HL-60/S4 treated with retinoic acid at 250 ng/mL for 4 days and 3 days (cell line): ENCODE measurements around the gene LTBP1.

ENCODE experiments used
- in situ Hi-C: fragments of 300-500 bp; cut with MboI; formaldehyde crosslinking; loops from 2 replicates; pipeline ENCODE4 v1.7.0; 2022; ENCODE audit warnings: low sequenced_read_pairs

The LTBP1 gene

DNA sequence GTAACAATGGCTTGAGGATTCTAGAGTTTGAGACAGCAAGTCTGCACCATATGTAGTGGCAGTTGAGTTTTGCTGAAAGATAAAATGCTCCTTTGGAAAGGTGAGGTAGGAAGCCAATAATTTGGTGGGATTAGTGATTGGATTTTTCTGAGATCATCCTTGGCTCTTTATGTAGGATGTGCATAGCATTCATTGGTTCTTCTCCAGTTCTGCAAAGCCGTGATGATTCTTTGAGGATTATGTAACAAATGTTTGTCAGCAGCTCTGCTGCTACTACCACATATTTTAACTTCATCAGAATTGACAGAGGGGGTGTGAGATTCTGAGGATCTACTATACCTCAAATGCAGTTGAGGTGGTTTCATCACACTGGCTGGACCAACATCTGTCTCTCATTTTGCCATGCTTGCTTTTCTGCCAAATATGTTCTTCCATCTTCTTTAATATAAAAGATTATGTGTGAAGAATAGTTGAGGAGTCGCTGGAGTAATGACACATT lies 340.8 kb downstream of the LTBP1 start:
- in situ Hi-C loops = no loop called here

DNA sequence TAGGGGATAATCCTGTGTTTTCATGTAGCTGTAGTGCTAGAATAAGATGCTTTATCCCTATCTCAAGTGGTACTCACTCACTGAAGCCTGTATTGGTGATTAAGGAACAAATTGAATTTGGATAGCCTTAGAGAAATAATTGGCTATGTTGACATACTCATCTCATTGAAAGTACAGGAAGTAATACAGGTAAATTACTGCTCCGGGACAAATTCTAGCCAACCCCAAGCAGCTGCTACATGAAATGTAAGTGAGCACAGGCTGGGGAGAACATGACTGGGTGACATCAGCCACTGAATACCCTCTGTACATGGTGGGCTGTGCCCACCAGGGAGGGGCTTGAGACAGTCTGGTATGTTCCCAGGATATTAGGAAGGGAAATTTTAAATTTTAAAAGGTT lies 341.3 kb downstream of the LTBP1 start:
- in situ Hi-C loops = no loop called here

DNA sequence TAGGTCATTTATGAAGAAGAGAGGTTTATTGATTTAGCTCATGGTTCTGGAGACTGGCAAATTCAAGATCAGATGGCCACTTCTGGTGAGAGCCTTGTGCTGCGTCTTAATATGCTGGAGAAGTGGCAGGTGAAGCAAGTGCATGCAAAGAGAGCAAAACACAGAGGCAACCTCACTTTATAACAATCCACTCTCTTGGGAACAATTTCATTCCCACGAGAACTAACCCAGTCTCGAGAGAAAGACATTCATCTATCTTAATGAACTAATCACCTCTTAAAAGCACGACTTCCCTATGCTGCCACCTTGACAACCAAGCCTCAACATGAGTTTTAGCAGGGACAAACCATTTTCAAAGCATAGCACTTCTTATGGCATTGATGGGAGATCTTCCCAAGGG lies 343.2 kb downstream of the LTBP1 start:
- in situ Hi-C loops = no loop called here

DNA sequence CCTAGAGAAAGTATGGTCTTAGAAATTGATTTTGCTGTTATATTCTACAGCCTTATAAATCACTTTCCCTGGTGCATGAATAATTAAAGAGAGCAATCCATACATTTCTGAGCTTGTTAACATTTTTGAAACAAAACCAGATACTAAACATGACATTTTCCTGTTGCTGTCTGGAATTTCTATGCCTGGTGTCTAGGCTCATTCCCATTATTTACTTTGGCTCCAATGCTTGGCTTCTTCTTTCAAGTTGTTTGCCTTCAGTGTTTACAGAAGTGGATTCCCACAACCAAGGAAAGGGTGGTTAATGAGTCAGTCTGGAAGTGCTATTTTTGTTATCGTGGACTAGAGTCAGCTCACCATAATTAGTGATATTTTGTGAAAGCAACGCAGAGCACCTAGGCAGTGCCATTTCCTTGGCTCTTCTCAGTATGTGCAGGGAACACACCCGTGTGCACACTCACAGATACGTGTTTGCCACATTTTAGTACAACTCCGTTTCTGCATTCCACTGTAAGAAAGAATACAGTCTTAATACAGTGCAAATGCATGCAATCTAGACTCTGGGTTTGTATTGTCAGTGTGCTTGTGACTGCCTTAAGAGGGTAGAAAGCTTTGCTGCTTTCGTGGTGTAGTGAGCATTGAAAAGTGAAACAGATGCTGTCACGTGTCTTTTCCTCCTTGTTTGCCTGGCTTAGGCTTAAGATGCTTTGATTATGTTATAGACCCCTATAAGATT lies 344.7 kb downstream of the LTBP1 start:
- in situ Hi-C loops = no loop called here

DNA sequence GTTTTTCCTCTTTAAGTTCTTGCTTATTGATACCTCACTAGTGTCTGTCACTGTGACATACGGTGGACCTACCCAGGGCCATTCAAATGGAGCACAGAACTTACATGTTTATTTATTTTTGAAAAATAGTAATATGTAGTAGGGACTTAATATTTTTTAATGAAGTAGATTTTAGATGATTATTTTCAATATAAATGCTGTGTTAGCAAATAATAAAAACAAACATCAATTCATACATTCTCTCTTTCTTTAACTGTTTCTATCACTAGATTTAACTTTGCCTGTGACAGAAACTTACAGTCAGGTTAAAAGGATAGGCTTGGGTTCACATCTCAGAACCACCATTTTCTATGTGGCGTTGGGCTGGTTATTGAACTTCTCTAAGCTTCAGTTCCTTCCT lies 345.3 kb downstream of the LTBP1 start:
- in situ Hi-C loops = no loop called here

DNA sequence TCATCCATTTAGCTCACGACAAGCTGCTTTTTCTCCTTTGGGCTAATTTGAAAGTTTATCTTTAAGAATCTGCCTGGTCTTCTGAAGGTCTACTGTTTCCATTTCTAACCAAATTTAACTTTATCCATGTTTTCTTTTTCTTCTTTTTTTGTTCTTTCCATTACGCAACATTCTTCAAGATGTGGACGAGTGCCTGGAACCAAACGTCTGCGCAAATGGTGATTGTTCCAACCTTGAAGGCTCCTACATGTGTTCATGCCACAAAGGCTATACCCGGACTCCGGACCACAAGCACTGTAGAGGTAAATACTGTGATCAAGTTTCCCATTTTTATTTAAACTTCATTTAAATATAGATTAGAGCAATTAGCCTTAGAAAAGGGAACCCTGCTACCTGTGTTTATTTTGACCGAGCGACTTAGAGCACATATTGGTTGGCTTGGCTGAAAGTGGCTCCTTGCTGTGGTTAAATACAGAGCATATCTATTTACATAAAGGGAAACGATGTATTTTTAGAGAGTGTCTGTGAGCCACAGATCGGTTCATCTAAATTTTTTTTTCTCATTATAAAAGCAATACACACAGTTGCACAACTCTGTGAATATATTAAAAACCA lies 346.3 kb downstream of the LTBP1 start:
- in situ Hi-C loops = no loop called here

DNA sequence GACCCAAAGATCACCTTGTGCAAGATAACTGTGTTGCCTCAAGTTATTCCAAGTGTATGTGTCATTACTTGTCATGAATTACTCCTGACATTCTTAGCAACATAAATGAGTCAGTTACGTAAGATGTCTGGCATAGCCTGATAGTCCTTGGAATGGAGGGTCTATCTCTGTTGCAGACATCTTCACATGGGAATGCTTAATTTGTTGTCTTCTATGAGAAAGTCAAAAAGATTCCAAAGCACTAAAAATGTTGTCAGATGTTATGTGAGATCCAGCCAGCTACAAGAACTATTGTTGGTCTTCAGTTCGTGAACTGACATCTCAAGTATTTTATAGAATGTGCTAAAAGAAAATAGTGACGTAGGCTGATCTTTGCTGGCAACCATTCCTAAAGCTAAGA lies 351.5 kb downstream of the LTBP1 start:
- in situ Hi-C loops = no loop called here

DNA sequence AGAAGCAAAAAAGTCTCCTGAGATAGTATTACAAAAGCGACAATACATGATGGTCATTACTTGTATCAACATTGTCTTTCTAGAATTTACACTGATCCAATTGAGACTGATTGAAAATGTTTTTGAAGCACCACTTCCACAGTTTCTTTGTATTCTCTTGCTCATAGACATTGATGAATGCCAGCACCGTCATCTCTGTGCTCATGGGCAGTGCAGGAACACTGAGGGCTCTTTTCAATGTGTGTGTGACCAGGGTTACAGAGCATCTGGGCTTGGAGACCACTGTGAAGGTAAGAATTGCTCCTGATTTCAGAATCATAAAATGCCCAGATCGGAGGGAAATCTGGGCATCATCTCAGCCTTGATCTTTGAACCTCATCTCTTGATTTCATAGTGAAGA lies 354.6 kb downstream of the LTBP1 start:
- in situ Hi-C loops = no loop called here

DNA sequence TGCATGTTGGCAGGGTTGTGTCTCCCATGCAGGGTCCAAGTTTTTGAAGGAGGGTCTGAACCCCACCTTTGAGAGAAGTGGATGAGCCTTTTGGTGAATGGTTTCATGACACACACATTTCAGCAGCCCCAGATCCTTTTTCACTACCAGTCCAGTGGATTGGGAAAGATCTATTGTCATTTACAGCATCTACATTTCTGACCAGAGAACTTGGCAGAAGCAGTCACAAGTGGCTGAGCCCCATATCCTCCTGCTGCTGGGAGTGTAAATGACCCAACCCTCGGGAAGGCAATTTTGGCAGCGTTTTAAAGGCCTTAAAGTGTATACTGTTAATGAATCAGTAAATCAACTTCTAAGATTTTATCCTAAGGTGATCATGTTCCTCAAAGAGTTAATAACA lies 355.6 kb downstream of the LTBP1 start:
- in situ Hi-C loops = no loop called here

DNA sequence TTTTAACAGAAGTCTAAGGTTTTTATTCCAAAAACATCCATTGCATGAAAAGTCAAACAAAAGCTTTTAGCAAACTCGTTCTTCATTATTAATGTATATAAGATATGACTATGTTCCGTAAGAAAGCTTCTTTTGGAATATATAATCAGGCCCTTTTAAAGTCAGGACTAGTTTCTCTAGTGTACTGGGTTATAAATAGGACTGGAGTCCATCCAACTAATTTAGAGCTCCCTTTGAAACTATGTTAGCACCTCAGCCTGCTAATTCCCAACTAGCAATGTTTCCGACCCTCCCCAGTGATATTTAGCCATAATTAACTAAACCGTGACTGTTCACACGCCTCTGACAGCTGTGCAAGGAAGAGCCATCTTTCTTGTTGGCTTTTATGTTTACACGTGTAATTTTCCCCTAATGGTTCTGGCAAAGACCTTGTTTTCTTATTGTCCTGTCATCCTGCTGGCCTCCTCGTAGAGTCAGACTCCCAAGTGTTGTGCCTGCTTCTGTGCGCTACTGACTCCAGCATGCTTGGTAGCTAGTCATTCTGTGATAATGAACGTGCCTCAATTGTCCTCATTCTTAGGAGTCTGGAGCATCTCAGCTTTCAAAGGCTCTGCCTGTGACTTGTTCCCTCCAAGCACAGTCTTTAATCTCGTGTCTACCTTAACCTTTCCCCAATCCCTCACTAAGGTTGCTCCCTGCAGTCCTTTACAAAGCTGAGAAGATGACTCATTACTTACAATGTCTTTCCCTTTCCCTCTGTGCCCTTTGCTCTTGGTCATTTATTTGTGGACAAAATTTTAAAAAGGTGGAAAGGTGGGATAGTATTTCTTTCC lies 357.5 kb downstream of the LTBP1 start:
- in situ Hi-C loops = no loop called here

DNA sequence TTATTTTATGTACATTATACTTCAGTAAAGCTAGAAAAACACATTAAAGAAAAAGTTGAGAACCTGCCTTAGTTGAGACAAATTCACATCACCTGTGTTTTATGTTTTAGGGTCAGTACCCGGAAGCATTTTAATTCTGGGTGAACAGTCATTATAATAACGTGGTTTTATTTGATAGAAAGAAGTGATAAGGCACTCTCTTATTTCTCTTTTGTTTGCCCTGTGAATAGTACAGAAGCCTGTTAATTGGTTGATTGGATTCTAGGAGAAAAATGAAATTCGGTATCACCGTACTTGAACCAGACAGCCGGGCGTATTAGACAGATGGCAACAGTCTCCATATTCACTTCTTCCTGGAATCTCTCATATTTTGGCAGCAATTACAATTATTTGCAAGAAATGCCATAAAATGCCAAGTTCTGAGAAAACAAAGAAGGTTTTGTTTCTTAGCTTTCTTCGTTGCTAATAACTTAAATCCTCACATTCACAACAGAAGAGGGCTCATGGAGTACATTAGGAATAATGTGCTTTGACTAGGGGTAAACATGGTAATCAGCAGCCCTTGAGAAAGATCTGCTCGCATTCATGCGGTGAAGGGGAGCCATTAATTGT lies 361.0 kb downstream of the LTBP1 start:
- in situ Hi-C loops = no loop called here

DNA sequence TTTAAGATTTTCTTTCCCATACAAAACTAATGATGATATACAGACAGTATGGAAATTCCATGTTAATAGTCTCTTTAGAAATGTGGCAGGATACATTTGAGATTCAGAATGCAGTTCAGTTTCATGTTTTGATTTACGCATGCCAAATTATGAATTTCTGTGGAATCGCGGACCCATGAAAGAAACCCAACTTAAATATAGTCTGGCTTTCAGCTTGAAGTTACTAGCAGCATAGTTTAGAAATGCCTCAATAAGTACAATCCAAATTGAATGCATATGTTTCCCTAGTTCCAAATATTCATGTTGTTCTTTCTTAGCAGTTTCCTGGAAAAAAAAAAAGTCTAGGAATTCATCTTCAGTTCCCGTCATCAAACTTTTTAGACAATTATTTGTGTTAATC lies 365.6 kb downstream of the LTBP1 start:
- in situ Hi-C loops = no loop called here

DNA sequence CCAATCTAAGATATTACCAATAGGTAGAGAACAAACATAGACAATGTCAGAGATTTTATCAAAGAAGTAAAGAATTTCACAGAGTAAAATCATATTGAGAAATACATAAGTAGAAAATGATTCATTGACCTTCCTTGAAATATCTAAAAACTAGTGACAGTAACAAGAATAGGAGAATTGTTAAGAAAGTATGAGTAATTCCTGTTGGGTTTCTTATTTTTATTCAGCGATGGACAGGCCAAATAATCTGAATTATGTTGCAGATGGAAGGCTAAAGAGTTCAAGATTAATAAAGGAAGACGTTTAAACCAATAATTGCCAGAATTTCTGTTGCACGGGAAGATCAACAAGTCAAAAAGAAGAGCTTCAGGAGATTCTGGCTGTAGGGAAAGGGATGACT lies 366.3 kb downstream of the LTBP1 start:
- in situ Hi-C loops = no loop called here

DNA sequence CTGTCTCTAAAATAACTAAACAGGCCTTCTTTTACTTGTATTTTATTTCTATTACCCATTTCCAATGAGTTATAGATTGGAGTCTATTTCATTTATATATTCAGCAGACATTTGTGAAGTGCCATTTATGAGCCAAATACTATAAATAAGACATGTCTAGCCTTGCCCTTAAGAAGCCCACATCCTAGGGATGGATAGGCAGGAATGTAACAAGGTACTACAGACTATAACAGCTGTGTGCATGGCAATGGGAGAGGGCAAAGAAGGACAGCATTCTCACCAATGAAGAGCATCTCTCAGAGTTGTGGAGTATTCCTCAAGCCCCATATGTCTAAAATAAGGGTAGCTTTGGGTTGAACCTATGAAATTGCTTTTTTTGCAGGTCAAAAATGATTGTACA lies 367.8 kb downstream of the LTBP1 start:
- in situ Hi-C loops = no loop called here

DNA sequence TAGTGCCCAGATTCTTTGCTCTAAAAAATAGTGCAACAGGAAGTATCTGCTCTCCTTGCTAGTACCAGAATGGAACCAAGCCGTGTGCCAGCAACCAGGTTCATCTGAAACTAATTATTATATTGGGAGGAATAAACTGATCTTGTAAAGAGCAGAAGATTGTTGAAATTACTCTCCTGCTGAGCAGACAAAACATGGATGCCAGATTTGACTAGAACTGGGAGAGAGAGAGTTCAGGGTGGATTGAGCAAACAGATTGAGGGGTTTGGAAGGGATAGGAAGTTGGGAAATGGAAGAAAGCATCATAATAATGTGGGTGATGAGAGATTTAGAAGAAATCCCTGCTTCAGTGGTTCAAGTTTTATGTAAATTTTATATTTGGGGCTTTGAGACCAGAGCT lies 369.6 kb downstream of the LTBP1 start:
- in situ Hi-C loops = no loop called here

DNA sequence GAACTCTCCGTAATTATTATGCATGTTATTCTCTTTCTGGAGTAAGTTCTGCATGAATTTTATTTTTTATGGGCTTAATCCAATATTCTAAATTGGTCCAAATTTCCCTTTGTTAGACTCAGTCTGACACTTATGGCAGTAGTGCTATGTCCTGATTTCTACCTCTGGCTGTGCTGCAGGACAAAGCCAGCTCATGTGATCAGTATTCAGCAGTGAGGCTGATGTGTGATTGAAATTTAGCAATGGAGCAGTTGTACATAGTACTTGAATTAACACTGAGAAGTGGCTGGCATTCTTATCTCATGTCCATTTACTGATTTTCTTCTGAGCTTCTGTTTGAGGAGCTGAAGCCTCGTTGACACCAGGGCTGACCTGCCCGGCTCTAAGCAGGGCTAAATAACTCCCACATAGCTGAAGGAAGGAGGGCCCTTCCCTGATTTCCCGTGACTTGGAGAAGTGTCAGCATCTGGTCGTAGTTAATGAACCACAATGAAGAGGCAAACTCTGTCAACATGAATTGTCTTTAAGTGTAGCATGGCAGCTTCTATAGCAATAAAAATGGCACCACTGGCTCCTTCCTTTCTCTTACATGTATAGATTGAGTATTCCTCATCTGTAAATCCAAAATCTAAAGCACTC lies 370.7 kb downstream of the LTBP1 start:
- in situ Hi-C loops = no loop called here

DNA sequence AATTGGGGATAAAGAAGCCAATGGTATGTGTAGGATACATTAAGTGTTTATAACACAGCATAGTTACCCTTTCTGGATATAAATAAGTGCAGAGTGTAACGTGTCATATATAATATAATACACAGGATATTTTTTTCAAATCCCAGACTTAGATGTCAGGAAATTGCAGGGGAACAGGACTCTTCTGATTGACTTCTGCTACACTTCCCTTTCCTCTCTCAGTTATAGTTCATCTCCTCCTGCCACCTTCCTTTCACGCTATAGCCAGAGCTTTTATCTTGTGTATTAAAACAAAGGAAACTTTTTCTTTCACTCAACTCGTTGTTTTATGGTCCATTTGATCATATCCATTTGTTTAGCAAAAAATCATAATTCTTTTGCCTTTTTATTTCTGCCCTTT lies 371.7 kb downstream of the LTBP1 start:
- in situ Hi-C loops = no loop called here

DNA sequence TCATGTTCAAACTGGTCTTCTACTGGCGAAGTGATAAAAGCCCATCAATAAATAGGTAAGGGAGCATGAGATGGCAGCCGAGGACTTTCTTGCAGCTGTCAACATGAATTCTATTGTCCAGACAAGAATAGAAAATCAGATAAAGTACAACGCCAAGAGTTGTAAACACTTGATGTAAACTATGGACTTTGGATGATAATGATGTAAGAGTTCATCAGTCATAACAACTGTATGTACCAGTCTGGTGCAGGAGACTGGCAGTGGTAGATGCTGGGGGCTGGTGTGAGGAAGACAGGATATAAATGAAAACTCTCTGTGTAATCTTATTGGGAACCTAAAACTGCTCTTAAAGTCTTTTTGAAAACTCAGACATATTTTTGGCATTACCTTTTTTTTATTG lies 373.8 kb downstream of the LTBP1 start:
- in situ Hi-C loops = no loop called here

DNA sequence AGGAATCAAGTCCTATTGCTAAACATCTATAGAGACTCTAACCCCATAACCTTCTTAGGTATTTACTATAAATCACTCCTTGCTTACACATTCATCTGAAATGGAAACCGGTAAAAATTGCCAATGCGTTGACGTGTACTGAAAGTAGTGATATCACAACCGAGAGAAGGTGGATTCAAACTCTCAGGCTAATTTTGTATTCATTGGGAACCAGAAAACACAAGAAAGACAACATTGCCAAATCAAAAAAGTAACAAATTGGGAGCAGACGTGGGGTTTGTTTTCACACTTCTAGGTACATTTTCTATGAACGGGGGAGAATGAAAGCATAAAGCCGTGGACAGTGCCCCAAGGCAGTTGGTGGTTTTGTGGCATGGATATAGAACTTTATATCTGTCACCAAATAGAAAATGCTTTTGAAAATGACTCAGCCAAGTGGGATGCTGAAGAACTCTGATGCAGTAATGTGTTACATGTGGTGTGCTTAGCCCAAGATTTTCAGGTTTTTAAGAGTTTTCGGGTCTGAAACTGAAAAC lies 374.6 kb downstream of the LTBP1 start:
- in situ Hi-C loops = no loop called here

DNA sequence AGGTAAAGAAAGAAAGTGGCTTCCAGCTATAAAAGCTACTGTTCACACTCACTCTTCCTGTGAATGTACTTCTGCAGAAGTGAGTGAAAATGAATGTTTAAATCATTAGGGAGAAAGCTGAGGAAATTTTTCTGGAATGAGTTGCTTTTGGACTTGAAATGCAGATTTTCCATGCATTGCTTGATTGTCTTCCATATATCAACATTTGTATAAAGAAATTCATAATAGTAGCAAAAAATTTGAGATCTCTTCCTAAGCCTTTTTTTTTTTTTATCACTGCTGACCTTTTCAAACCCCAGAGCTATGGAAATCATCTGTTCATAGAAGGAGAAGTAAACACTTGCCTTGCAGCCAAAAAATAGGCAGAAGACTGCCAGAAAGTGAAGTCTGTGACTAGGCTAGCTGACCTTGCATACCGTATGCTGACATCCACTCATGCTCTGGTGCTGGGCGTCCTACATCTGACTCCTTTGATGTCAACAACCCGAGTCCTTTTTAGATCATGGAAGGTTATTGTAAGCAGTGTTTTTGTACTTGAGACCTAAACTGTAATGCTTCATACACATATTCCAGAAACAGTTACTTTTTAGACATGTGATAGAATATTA lies 375.2 kb downstream of the LTBP1 start:
- in situ Hi-C loops = no loop called here
